ENCODE results near the gene PIANP.

- TF ChIP-seq FOXP2 (optimal IDR thresholded peaks at IDR 0.05; ENCODE audit: control extremely low read depth, extremely low read length, insufficient read depth) (no peak), POLR2AphosphoS5 (IDR thresholded peaks at IDR 0.05; ENCODE audit: borderline replicate concordance, low read depth, low read length) (no peak), EZH2 (IDR thresholded peaks at IDR 0.05) (no peak)
Measured at GRCh38 chr12:6700646-6701051, at the start of gene PIANP.

Data from SK-N-MC (cell line).